Astrocyte of the spinal cord (primary cell): ENCODE data around the gene MRPL36.

Source experiments
- DNase-seq: peaks from one replicate; pipeline ENCODE4 v3.0.0; 2011; ENCODE audit warnings: low read depth, low spot score
- H3K4me3 ChIP-seq: 2 replicates; pipeline ENCODE4 v1.5.1; 2011; ENCODE audit warnings: low read depth, mild to moderate bottlenecking, low read length, moderate library complexity
- in situ Hi-C: cut with HindIII; loops from 2 replicates; pipeline ENCODE4 v1.10.0; 2017; ENCODE audit warnings: low sequenced_read_pairs
- TF ChIP-seq, protein P1 (sequence below): IDR thresholded peaks from 2 replicates; pipeline ENCODE4 v1.5.1; 2012; ENCODE audit warnings: low read depth, mild to moderate bottlenecking, low read length, inconsistent platforms

The MRPL36 gene

DNA sequence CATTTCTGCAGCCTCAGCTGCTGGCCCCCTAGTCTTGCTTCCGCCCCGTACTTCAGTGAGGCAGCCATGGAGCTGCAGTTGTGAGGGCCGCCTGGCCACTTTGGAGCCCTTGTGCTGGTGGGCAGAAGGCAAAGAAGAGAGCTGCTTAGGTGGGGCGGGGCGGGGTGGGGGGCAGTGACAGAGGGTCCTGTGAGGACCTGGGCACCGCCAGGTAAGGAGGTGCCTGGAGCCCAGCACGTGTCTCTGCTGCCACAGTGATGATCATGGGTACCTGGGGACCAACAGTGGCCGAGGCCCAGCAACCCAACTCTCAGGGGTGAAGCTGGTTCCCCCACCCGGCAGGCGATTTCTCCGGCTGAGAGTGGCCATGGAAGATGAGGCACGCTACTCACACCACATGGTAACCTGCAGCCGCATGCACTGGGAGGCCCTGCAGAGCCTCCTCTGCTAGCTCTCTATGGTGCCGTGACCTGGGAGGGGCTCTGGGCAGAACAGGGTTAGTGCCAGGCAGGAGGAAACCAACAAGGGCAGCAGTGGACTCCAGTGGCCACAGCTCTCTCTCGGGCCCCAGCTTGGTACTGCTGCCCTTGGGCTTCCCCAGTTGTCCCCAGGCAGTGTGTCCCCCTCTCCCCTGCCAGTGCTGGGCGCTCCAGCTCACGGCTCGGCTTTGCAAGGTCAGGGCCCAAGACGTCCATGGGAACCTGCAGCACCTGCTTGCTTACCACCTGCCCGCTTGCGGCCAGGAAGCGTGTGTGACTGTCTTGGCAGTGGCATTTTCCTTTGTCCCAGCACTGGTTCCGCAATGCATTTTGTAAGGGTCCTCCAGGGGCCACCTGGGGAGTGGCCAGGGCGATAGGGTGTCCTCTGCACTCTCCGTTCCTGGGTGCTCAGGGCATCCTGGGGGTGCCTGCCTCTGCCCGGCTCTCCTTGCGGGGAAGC, 25.5 kb upstream of the MRPL36 start:
- DNase-seq: no peak
- in situ Hi-C loops: no loop called here
- TF ChIP-seq, protein P1, sequence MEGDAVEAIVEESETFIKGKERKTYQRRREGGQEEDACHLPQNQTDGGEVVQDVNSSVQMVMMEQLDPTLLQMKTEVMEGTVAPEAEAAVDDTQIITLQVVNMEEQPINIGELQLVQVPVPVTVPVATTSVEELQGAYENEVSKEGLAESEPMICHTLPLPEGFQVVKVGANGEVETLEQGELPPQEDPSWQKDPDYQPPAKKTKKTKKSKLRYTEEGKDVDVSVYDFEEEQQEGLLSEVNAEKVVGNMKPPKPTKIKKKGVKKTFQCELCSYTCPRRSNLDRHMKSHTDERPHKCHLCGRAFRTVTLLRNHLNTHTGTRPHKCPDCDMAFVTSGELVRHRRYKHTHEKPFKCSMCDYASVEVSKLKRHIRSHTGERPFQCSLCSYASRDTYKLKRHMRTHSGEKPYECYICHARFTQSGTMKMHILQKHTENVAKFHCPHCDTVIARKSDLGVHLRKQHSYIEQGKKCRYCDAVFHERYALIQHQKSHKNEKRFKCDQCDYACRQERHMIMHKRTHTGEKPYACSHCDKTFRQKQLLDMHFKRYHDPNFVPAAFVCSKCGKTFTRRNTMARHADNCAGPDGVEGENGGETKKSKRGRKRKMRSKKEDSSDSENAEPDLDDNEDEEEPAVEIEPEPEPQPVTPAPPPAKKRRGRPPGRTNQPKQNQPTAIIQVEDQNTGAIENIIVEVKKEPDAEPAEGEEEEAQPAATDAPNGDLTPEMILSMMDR: no peak
- no peak overlapping the region for H3K4me3 ChIP-seq

DNA sequence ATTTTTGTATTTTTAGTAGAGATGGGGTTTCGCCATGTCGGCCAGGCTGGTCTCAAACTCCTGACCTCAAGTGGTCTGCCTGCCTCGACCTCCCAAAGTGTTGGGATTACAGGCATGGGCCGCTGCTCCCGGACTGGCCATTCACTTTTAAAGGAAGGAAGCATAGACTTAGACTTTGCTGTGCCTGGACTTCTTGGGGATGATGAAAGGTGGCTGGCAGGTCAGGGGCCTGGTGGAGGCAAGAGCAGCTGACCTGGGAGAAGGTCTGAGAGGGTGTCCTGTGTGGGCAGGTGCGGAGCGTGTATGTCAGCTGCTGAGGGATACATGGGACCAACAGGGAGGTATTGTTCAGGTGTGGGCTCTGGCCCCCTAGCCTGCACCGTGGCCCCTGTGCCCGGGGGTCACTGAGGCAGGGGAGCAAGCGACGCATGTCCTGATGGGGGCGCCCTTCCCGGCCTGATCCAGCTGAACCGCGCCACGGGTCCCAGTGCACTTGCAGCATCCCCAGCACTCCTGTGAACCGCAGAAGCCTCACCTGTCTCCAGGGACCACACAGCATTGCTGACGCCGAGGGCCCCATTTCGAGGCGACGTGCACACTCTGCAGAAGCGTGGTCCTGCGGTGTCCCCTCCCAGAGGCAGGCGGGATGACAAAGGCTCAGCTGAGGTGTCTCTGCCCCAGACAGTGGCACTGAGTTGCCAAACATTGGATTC, 24.6 kb upstream of the MRPL36 start:
- H3K4me3 ChIP-seq: no peak overlapping the region
- no peak for DNase-seq
- in situ Hi-C loops: no loop called here
- TF ChIP-seq, protein P1: peak; percentile 11

DNA sequence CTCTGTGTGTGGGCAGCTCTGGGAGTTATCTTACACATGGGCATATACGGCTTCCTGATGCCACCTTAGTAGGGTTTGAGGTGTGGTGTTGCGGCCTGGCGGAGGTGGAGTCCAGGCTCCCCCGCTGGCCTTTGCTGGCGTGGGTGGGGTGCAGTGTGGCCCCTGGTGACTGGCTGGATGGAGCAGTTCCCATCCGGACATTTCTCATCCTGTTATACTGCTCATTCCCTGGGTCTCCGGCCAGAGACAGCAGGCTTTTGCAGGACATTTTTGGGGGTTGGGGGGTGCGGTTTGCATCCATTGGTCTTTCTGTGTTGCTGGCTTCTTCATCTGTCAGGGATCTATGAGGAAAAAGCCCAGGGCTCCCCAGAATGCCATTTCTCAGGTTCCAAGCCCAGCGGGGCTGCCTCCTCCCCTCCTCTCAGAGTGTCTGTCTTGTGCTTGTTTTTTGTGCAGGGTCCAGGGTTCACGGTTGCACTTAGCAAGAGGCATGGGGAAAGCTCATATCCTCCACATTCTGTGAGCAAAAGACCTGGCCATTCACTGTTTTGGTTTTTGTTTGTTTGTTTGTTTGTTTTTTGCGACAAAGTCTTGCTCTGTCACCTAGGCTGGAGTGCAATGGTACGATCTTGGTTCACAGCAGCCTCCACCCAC, 23.9 kb upstream of the MRPL36 start:
- in situ Hi-C loops: no loop called here

DNA sequence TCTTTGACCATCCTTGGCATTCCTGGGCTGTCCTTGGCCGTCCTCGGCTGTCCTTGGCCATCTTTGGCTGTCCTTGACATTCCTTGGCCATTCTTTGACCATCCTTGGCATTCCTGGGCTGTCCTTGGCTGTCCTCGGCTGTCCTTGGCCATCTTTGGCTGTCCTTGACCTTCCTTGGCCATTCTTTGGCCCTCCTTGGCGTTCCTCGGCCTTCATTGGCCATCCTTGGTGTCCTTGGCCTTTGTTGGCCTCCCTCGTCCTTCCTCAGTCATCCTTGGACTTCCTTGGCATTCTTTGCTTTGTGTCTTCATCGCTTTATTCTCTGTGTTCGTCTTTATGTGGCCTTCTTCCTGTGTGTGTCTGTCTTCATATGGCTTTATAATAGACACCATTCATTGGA, 22.2 kb upstream of the MRPL36 start:
- in situ Hi-C loops: no loop called here
- TF ChIP-seq, protein P1: no peak
- no peak for DNase-seq
- no peak overlapping the region for H3K4me3 ChIP-seq

More for the DNA sequence above, 23.9 kb upstream of the MRPL36 start:
- TF ChIP-seq, protein P1: no peak
- no peak overlapping the region for H3K4me3 ChIP-seq
- no peak for DNase-seq

DNA sequence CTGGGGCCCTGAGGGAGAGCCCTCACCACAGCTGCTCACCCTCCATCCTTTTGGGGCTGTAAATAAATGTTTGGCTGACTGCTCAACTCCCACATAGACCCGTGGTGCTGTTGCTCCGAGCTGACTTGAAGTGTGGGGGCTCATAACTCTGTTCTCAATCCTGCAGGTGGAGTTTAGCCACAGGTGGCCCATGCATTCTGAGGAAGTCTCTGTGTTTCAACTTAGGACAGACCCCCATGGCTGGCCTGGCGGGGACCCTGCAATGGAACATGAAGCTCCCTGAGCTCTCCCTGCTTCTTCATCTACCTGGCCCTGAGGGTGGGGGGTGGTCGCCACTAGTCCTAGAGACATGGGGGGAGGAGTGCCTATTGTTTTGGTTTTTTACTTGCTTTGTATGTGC, 21.3 kb upstream of the MRPL36 start:
- TF ChIP-seq, protein P1: no peak
- DNase-seq: no peak
- in situ Hi-C loops: no loop called here
- H3K4me3 ChIP-seq: no peak overlapping the region

DNA sequence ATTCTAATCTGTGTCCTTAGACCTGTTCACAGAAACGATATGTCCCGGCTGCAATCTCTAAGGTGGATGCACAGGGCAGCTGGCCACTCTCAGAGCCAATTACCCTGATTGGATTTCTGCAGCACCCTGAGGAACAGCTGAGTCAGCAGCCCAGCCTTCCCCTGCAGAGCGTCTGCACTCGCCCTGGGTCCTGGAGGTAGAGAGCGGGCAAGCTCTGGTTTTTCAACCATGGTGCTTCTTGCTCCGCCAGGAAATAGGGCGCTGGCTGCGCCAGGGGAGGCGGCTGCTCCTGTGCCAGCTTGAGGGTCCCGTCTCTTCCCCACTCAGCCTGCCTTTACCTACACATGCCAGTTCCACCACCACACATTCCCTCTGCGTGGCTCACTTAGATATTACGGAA, 20.7 kb upstream of the MRPL36 start:
- H3K4me3 ChIP-seq: no peak overlapping the region
- in situ Hi-C loops: no loop called here

More for the DNA sequence above, 20.7 kb upstream of the MRPL36 start:
- no peak for DNase-seq
- TF ChIP-seq, protein P1: no peak
